ENCODE results near the gene C22orf15. TPM values are rescaled to one million over a fixed set of nuclear protein-coding genes. Genes with fewer than 3 reads are reported as not detected.

C22orf15 gene
- total and polyA plus RNA-seq, 2 donors (not counting 3 experiments of a cell fraction or from before 2014, with no cell fraction given), result 0.86 TPM; not detected in 1

DNA sequence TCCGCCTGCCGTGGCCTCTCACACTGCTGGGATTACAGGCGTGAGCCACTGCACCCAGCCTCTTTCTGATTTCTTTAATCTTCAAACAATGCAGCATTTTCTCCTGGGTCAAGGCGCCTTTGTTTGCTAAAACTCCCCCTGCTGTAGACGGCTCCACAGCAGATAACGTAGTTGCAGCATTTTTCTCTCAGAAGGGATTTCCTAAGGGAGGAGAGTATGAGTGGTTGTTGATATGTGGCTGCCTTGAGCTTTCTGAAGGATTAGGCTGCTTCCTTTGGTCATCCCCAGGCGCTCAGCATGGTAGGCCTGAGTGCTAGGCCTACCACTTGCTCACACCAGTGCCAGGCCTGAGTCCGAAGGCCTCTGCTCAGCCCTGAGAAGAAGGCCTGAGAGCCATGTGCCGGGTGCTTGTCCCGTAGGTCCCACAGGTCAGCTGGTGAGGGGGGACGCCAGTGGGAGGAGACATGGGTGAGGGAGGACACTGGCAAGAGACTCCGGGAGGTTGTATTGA is 42.0 kb downstream of the C22orf15 start:
- Histone ChIP-seq H3K9ac (replicated peaks; ENCODE audit: extremely low read depth, insufficient read depth, low read length) (no peak overlapping the region), H3K9me3 (replicated peaks; ENCODE audit: control insufficient read depth, insufficient read depth, low read length) (no peaks in the 10 kb centered on the region), H3K4me2 (ENCODE audit: insufficient read depth, low read length) (no peak overlapping the region), H3K4me3 (replicated peaks in 1 of 3; ENCODE audit: insufficient read depth in 1 of 3, low read depth in 1 of 3, low read length in 3 of 3) (no peak overlapping the region), H3K27ac (ENCODE audit: insufficient read depth, low read depth, low read length) (no peak overlapping the region), H3K9me1 (replicated peaks; ENCODE audit: control insufficient read depth, extremely low read depth, insufficient read depth, low read length) (no peaks in the 10 kb centered on the region), H3K79me2 (ENCODE audit: control insufficient read depth, insufficient read depth, low read length) (no peaks in the 10 kb centered on the region), H3K36me3 (ENCODE audit: control insufficient read depth in 2 of 2, extremely low read depth in 1 of 2, insufficient read depth in 2 of 2, low read length in 2 of 2) (peaks cover 24 to 45% of the 10 kb centered on the region in 2 experiments), H4K20me1 (replicated peaks; ENCODE audit: control insufficient read depth, extremely low read depth, insufficient read depth, low read length) (no peaks in the 10 kb centered on the region), H3K27me3 (ENCODE audit: control insufficient read depth in 2 of 2, insufficient read depth in 2 of 2, low read length in 2 of 2) (no peaks in the 10 kb centered on the region), H3K4me1 (ENCODE audit: control insufficient read depth, extremely low read depth, insufficient read depth, low read length) (no peaks in the 10 kb centered on the region), H2AFZ (ENCODE audit: low read depth, low read length) (no peak overlapping the region)
- DNase-seq (ENCODE audit: low read depth, low spot score) (no peak), FAIRE-seq (no peak)
- CTCF ChIA-PET, result interaction anchor here (1.4 kb wide), 1 partner anchor 34 kb away, joined by 6 read pairs; no protein-coding TSS in a partner anchor
- intact Hi-C loops (cut with micrococcal nuclease), result no loop called here
- dilution Hi-C loops (cut with MboI; ENCODE audit: extremely low pct_ligation_motif_present, low sequenced_read_pairs), result no loop called here
- TF ChIP-seq MYC (IDR thresholded peaks at IDR 0.05; ENCODE audit: low read depth, low read length), result no peak
- TF ChIP-seq POLR2AphosphoS5 (IDR thresholded peaks at IDR 0.05; ENCODE audit: insufficient read depth, low read depth, low read length), result no peak
- TF ChIP-seq, protein P1, sequence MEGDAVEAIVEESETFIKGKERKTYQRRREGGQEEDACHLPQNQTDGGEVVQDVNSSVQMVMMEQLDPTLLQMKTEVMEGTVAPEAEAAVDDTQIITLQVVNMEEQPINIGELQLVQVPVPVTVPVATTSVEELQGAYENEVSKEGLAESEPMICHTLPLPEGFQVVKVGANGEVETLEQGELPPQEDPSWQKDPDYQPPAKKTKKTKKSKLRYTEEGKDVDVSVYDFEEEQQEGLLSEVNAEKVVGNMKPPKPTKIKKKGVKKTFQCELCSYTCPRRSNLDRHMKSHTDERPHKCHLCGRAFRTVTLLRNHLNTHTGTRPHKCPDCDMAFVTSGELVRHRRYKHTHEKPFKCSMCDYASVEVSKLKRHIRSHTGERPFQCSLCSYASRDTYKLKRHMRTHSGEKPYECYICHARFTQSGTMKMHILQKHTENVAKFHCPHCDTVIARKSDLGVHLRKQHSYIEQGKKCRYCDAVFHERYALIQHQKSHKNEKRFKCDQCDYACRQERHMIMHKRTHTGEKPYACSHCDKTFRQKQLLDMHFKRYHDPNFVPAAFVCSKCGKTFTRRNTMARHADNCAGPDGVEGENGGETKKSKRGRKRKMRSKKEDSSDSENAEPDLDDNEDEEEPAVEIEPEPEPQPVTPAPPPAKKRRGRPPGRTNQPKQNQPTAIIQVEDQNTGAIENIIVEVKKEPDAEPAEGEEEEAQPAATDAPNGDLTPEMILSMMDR (IDR thresholded peaks at IDR 0.05; ENCODE audit: extremely low read depth in 1 of 2, insufficient read depth in 1 of 2, low read depth in 1 of 2, low read length in 2 of 2), result no peak
- no peak for TF ChIP-seq FOS (IDR thresholded peaks at IDR 0.05; ENCODE audit: borderline replicate concordance, insufficient read depth, low read length)
- TF ChIP-seq POLR2A (IDR thresholded peaks at IDR 0.05; ENCODE audit: low read depth, low read length), result no peak
- TF ChIP-seq JUN (IDR thresholded peaks at IDR 0.05; ENCODE audit: borderline replicate concordance, insufficient read depth, insufficient read length, low read depth), result no peak
- BruUV-seq (replicated peaks), result no TSS peak
- POLR2A ChIA-PET, result no interaction called here

DNA sequence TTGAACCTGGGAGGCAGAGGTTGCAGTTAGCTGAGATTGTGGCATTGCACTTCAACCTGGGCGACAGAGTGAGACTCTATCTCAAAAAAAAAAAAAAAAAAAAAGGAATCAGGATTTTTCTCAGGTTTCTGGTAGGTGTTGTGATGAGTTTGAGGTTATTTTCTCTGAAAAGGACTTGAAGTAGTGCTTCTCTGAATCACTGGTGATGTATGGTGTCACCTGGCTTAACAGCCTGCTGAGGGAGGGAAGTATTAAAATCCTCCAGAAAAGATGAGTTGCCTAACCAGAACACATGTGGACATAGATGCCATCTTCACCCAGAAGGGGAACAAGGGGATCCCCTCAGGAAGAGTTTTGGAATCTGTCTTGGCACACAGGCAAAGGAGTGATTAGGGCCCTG is 44.0 kb downstream of the C22orf15 start:
- ChIA-PET CTCF (interaction anchor here (1.1 kb wide), 1 partner anchor 45 kb away, joined by 3 read pairs; no protein-coding TSS in a partner anchor), POLR2A (no interaction called here)
- intact Hi-C loops (cut with micrococcal nuclease), result no loop called here
- no peak overlapping the region for H3K4me2 ChIP-seq (ENCODE audit: insufficient read depth, low read length)
- H3K27me3 ChIP-seq (ENCODE audit: control insufficient read depth in 2 of 2, insufficient read depth in 2 of 2, low read length in 2 of 2), result no peaks in the 10 kb centered on the region
- no peaks in the 10 kb centered on the region for H3K9me1 ChIP-seq (replicated peaks; ENCODE audit: control insufficient read depth, extremely low read depth, insufficient read depth, low read length)
- H3K4me3 ChIP-seq (replicated peaks in 1 of 3; ENCODE audit: insufficient read depth in 1 of 3, low read depth in 1 of 3, low read length in 3 of 3), result no peak overlapping the region
- no peaks in the 10 kb centered on the region for H4K20me1 ChIP-seq (replicated peaks; ENCODE audit: control insufficient read depth, extremely low read depth, insufficient read depth, low read length)
- dilution Hi-C loops (cut with MboI; ENCODE audit: extremely low pct_ligation_motif_present, low sequenced_read_pairs), result no loop called here
- no TSS peak for BruUV-seq (replicated peaks)
- no peak for TF ChIP-seq POLR2A (IDR thresholded peaks at IDR 0.05; ENCODE audit: low read depth, low read length)
- no peak for TF ChIP-seq MYC (IDR thresholded peaks at IDR 0.05; ENCODE audit: low read depth, low read length)
- TF ChIP-seq, protein P2, sequence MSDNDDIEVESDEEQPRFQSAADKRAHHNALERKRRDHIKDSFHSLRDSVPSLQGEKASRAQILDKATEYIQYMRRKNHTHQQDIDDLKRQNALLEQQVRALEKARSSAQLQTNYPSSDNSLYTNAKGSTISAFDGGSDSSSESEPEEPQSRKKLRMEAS (IDR thresholded peaks at IDR 0.05; ENCODE audit: insufficient read depth, insufficient read length), result no peak
- no peak for TF ChIP-seq GATA2 (IDR thresholded peaks at IDR 0.05; ENCODE audit: insufficient read depth, insufficient read length, low read depth, low read length)
- no peak for TF ChIP-seq POLR2AphosphoS5 (IDR thresholded peaks at IDR 0.05; ENCODE audit: insufficient read depth, low read depth, low read length)
- TF ChIP-seq FOS (IDR thresholded peaks at IDR 0.05; ENCODE audit: borderline replicate concordance, insufficient read depth, low read length), result no peak
- no peak for TF ChIP-seq EZH2 (IDR thresholded peaks at IDR 0.05; ENCODE audit: borderline replicate concordance, low read depth, low read length, severe bottlenecking)
- TF ChIP-seq JUN (IDR thresholded peaks at IDR 0.05; ENCODE audit: borderline replicate concordance, insufficient read depth, insufficient read length, low read depth), result no peak
- TF ChIP-seq, protein P1 (IDR thresholded peaks at IDR 0.05; ENCODE audit: extremely low read depth in 1 of 2, insufficient read depth in 1 of 2, low read depth in 1 of 2, low read length in 2 of 2), result no peak
- H3K4me1 ChIP-seq (ENCODE audit: control insufficient read depth, extremely low read depth, insufficient read depth, low read length), result no peaks in the 10 kb centered on the region
- no peak overlapping the region for H3K27ac ChIP-seq (ENCODE audit: insufficient read depth, low read depth, low read length)
- DNase-seq (ENCODE audit: low read depth, low spot score), result no peak
- H3K79me2 ChIP-seq (ENCODE audit: control insufficient read depth, insufficient read depth, low read length), result no peaks in the 10 kb centered on the region
- H3K9me3 ChIP-seq (replicated peaks; ENCODE audit: control insufficient read depth, insufficient read depth, low read length), result no peaks in the 10 kb centered on the region
- no peak for FAIRE-seq
- H2AFZ ChIP-seq (ENCODE audit: low read depth, low read length), result no peak overlapping the region
- peaks cover 12 to 28% of the 10 kb centered on the region in 2 experiments for H3K36me3 ChIP-seq (ENCODE audit: control insufficient read depth in 2 of 2, extremely low read depth in 1 of 2, insufficient read depth in 2 of 2, low read length in 2 of 2)
- H3K9ac ChIP-seq (replicated peaks; ENCODE audit: extremely low read depth, insufficient read depth, low read length), result no peak overlapping the region
